Measurements from ENCODE around the gene ZDHHC7. TPM values are rescaled to one million over a fixed set of nuclear protein-coding genes. Genes with fewer than 3 reads are reported as not detected.
A peak's percentile ranks its signal among the peaks of the same experiment; 100 is the strongest.

ZDHHC7 gene
- total and polyA plus RNA-seq, 11 donors = 12.0 to 66.7 (median 43.9) TPM

- ATAC-seq (no peak), DNase-seq (no peak)
- no peak for TF ChIP-seq POLR2A (IDR thresholded peaks at IDR 0.05)
- no peak for TF ChIP-seq CTCF (IDR thresholded peaks at IDR 0.05)
- 90 to 94% (median 93%) methylated on average over 23 of the region's 23 CpGs for WGBS, 4 donors
- H3K36me3 ChIP-seq = peaks cover 0 to 55% (median 53%) of the 10 kb centered on the region in 9 donors
- no peaks in the 10 kb centered on the region for H3K9me3 ChIP-seq
- H3K4me1 ChIP-seq = peaks cover 0 to 35% (median 11%) of the 10 kb centered on the region in 12 donors
- H3K27ac ChIP-seq = peak overlapping the region in 3 of 12 donors; percentile 43 to 78 (median 73)
- intact Hi-C loops (cut with DNase I) = loop anchor here in 7 of 10 donors (5.0 to 10.0 kb wide), 4 partner anchors 47 to 459 kb away; no protein-coding TSS in a partner anchor
- H3K4me3 ChIP-seq = no peak overlapping the region
- no peaks in the 10 kb centered on the region for H3K27me3 ChIP-seq
These were observed 37.4 kb downstream of the ZDHHC7 start for GRCh38 chr16:84973776-84974523.

GRCh38 chr16:84973236-84973635 is 38.1 kb downstream of the ZDHHC7 start:
- intact Hi-C loops (cut with DNase I) = loop anchor here in 7 of 10 donors (5.0 to 10.0 kb wide), 4 partner anchors 46 to 458 kb away; no protein-coding TSS in a partner anchor
- TF ChIP-seq POLR2A (IDR thresholded peaks at IDR 0.05) (no peak), CTCF (IDR thresholded peaks at IDR 0.05) (no peak)
- Histone ChIP-seq H3K4me3 (no peak overlapping the region), H3K27ac (peak overlapping the region in 11 of 12 donors; percentile 10 to 78 (median 52)), H3K27me3 (no peaks in the 10 kb centered on the region), H3K36me3 (peaks cover 0 to 48% (median 45%) of the 10 kb centered on the region in 9 donors), H3K4me1 (peaks cover 0 to 34% (median 11%) of the 10 kb centered on the region in 12 donors), H3K9me3 (no peaks in the 10 kb centered on the region)
- WGBS, 4 donors = 82 to 88% (median 87%) methylated on average over 15 of the region's 15 CpGs
- no peak for ATAC-seq
- DNase-seq = no peak

GRCh38 chr16:84970447-84971127 is 40.7 kb downstream of the ZDHHC7 start:
- intact Hi-C loops (cut with DNase I) = loop anchor here (1.0 to 10.0 kb wide), 8 partner anchors 43 to 460 kb away; no protein-coding TSS in a partner anchor
- peak; percentile 87 to 98 (median 91) for TF ChIP-seq CTCF (IDR thresholded peaks at IDR 0.05)
- no peak for TF ChIP-seq POLR2A (IDR thresholded peaks at IDR 0.05)

GRCh38 chr16:84967828-84968227 is 43.5 kb downstream of the ZDHHC7 start:
- 85 to 86% (median 86%) methylated on average over 16 of the region's 16 CpGs for WGBS, 4 donors
- TF ChIP-seq POLR2A (IDR thresholded peaks at IDR 0.05) (no peak), CTCF (IDR thresholded peaks at IDR 0.05) (no peak)
- H3K27me3 ChIP-seq = no peaks in the 10 kb centered on the region
- intact Hi-C loops (cut with DNase I) = loop anchor here in 2 of 10 donors (5.0 to 10.0 kb wide), 4 partner anchors 41 to 453 kb away; no protein-coding TSS in a partner anchor
- H3K36me3 ChIP-seq = no peaks in the 10 kb centered on the region
- no peak overlapping the region for H3K4me3 ChIP-seq
- no peak overlapping the region for H3K27ac ChIP-seq
- peaks cover 0 to 16% (median 5%) of the 10 kb centered on the region in 12 donors for H3K4me1 ChIP-seq
- no peak for DNase-seq
- no peak for ATAC-seq
- H3K9me3 ChIP-seq = no peaks in the 10 kb centered on the region

More at GRCh38 chr16:84970447-84971127, 40.7 kb downstream of the ZDHHC7 start:
- Histone ChIP-seq H3K27ac (no peak overlapping the region), H3K4me3 (no peak overlapping the region), H3K9me3 (no peaks in the 10 kb centered on the region), H3K27me3 (no peaks in the 10 kb centered on the region), H3K36me3 (peaks cover 0 to 22% (median 19%) of the 10 kb centered on the region in 9 donors), H3K4me1 (peaks cover 0 to 17% (median 6%) of the 10 kb centered on the region in 12 donors)
- 20 to 37% (median 24%) methylated on average over 11 to 18 of the region's 18 CpGs for WGBS, 4 donors
- peak; percentile 66 to 83 (median 80) for ATAC-seq
- DNase-seq = peak; percentile 76 to 90 (median 83)

Measured in heart left ventricle (tissue), 16 donors.